ENCODE results near the gene ARGLU1. TPM values are rescaled to one million over a fixed set of nuclear protein-coding genes. Genes with fewer than 3 reads are reported as not detected.

ARGLU1 gene
- total and polyA plus RNA-seq, 12 donors, result 19.1 to 130 (median 58.3) TPM

DNA sequence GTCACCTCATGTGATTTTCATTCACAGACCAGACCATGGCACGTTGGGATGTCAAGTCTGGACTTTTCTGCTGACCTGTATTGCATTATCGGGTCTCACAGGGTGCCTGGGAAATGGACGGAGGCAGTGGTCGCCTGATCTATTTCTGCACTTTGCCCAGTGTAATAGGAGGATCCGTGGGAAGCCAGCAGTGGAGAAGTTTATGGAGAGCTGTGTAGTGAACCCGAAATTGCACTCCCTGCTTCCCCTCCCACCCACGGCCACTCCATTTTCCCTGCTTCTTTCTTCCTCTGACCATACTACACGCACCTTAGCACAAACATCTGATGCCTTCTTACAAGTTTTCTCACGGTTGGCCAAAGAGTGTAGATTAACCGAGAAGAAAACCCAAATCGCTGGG lies 49.4 kb downstream of the ARGLU1 start:
- 76 to 85% (median 78%) methylated on average over 11 of the region's 11 CpGs for WGBS, 4 donors
- intact Hi-C loops (cut with DNase I), result no loop called here
- TF ChIP-seq POLR2A (IDR thresholded peaks at IDR 0.05) (no peak), CTCF (IDR thresholded peaks at IDR 0.05) (no peak)
- Histone ChIP-seq H3K4me1 (replicated peaks in 1 of 2) (peaks cover 0 to 5% of the 10 kb centered on the region in 2 donors), H3K27ac (no peak overlapping the region), H3K27me3 (no peaks in the 10 kb centered on the region), H3K36me3 (replicated peaks in 1 of 2) (no peaks in the 10 kb centered on the region), H3K9me3 (replicated peaks in 1 of 3) (no peaks in the 10 kb centered on the region), H3K4me3 (no peak overlapping the region)
- DNase-seq, result no peak

DNA sequence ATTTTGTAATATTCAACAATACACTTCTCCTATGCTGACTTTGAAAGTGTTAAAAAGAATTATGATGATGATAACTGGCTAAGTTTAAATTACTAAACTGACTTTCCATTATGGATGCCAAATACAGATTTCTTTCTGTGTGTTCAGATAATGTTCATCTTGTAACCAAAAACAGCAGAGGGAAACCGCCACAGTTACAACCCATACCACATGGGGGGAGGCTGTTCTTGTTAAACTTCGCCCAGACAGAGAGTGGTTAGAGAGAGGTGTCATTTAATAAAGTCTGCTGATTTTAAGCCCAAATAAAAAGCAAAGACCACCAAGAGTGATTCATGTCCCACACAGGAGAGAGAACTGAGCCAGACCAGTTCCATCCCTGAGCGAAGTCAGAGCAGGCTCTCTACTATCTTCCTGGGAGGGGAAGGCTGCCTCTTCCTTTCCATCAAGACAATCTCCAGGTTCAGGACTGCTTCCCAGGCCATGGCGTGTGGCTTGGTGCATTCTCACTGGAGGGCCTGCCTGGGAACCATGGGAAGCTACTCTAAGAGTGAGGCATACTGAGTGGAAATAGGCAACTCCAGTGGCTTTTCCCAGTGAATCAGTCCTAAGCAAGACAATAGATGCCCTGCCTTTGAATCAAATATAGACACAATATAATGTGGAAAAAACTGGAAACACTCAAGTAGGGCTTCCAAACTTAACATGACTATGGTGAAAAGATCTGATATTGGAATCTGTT lies 50.7 kb downstream of the ARGLU1 start:
- Histone ChIP-seq H3K36me3 (replicated peaks in 1 of 2) (no peaks in the 10 kb centered on the region), H3K9me3 (replicated peaks in 1 of 3) (no peaks in the 10 kb centered on the region), H3K4me3 (no peak overlapping the region), H3K4me1 (replicated peaks in 1 of 2) (no peaks in the 10 kb centered on the region), H3K27me3 (no peaks in the 10 kb centered on the region), H3K27ac (no peak overlapping the region)
- no peak for DNase-seq
- 83 to 90% (median 87%) methylated on average over 3 to 4 of the region's 4 CpGs for WGBS, 4 donors
- intact Hi-C loops (cut with DNase I), result no loop called here
- no peak for TF ChIP-seq POLR2A (IDR thresholded peaks at IDR 0.05)
- TF ChIP-seq CTCF (IDR thresholded peaks at IDR 0.05), result no peak

DNA sequence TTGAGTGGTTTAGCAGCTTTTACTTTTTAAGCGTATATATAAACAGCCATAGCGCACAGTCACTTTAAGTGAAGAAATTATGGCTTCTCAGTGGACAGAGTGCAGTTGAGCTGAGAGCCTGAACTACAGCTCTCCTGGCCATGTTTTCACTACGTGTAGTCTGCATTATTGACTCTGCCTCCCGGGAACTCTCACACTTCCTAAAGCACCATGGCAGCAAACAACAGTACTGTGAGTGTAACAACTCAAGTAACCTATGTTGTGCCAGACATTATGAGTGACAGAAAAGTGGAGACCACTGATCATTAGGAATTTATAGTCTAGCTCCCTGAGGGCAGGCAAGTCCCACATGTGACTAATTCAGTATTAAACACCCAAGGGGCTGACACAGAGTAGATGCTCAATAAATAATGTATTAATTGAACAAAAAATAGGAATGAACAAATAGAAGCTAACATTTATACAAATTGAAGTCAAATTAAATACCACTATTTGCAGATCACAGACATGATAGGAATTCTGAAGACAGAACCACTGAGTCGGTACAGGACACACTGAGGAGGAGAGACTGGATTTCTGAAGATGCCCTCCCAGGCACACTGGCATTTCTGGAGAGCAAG lies 52.2 kb downstream of the ARGLU1 start:
- no peaks in the 10 kb centered on the region for H3K9me3 ChIP-seq (replicated peaks in 1 of 3)
- WGBS, 4 donors, result 76 to 85% (median 82%) methylated on average over 5 of the region's 5 CpGs
- H3K4me3 ChIP-seq, result no peak overlapping the region
- no peaks in the 10 kb centered on the region for H3K27me3 ChIP-seq
- H3K4me1 ChIP-seq (replicated peaks in 1 of 2), result no peaks in the 10 kb centered on the region
- H3K27ac ChIP-seq, result no peak overlapping the region
- no peak for TF ChIP-seq CTCF (IDR thresholded peaks at IDR 0.05)
- TF ChIP-seq POLR2A (IDR thresholded peaks at IDR 0.05), result no peak
- intact Hi-C loops (cut with DNase I), result no loop called here
- H3K36me3 ChIP-seq (replicated peaks in 1 of 2), result no peaks in the 10 kb centered on the region
- no peak for DNase-seq

- intact Hi-C loops (cut with DNase I), result no loop called here
- no peak for DNase-seq
- 73 to 83% (median 79%) methylated on average over 15 of the region's 15 CpGs for WGBS, 4 donors
- Histone ChIP-seq H3K4me1 (replicated peaks in 1 of 2) (no peaks in the 10 kb centered on the region), H3K36me3 (replicated peaks in 1 of 2) (no peaks in the 10 kb centered on the region), H3K27ac (no peak overlapping the region), H3K9me3 (replicated peaks in 1 of 3) (no peaks in the 10 kb centered on the region), H3K27me3 (no peaks in the 10 kb centered on the region), H3K4me3 (no peak overlapping the region)
- TF ChIP-seq POLR2A (IDR thresholded peaks at IDR 0.05), result no peak
- TF ChIP-seq CTCF (IDR thresholded peaks at IDR 0.05), result no peak
Measured at GRCh38 chr13:106514928-106515634, 52.9 kb downstream of the ARGLU1 start.

Measured in adrenal gland (tissue), 12 donors.